Measurements from ENCODE around the gene AGBL1. TPM values are rescaled to one million over a fixed set of nuclear protein-coding genes. Genes with fewer than 3 reads are reported as not detected.

The AGBL1 gene
- total RNA-seq, 3 donors from 2014 or later: 0.10 to 0.32 TPM; not detected in 1

DNA sequence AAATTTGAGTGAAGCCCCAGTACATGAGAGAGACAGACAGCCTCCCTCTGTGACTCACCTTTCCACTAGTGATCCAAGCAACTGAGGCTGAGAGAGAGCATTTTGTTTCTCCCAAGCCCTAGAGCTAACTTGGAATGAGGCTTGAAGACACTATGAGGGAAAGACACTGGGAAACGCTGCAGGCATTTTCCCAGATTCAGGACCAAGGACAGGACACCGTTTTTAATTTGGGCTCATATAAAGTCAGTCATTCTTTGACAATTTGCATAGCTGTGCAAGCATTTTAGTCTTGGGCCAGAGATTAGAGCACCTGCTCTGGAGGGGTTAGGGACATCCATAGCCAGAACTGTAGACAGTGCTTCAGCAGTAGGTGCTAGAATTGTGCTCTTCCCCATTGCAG is 249.0 kb downstream of the AGBL1 start:
- Histone ChIP-seq H3K4me1 (ENCODE audit: low read depth) (no peaks in the 10 kb centered on the region), H3K36me3 (ENCODE audit: low read depth) (no peaks in the 10 kb centered on the region), H3K4me3 (no peak overlapping the region), H3K9me3 (peaks cover 24% of the 10 kb centered on the region)
- DNase-seq (no peak), ATAC-seq (no peak)
- intact Hi-C loops (cut with DNase I, micrococcal nuclease): no loop called here
- TF ChIP-seq, protein P1, sequence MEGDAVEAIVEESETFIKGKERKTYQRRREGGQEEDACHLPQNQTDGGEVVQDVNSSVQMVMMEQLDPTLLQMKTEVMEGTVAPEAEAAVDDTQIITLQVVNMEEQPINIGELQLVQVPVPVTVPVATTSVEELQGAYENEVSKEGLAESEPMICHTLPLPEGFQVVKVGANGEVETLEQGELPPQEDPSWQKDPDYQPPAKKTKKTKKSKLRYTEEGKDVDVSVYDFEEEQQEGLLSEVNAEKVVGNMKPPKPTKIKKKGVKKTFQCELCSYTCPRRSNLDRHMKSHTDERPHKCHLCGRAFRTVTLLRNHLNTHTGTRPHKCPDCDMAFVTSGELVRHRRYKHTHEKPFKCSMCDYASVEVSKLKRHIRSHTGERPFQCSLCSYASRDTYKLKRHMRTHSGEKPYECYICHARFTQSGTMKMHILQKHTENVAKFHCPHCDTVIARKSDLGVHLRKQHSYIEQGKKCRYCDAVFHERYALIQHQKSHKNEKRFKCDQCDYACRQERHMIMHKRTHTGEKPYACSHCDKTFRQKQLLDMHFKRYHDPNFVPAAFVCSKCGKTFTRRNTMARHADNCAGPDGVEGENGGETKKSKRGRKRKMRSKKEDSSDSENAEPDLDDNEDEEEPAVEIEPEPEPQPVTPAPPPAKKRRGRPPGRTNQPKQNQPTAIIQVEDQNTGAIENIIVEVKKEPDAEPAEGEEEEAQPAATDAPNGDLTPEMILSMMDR (IDR thresholded peaks at IDR 0.05): no peak

DNA sequence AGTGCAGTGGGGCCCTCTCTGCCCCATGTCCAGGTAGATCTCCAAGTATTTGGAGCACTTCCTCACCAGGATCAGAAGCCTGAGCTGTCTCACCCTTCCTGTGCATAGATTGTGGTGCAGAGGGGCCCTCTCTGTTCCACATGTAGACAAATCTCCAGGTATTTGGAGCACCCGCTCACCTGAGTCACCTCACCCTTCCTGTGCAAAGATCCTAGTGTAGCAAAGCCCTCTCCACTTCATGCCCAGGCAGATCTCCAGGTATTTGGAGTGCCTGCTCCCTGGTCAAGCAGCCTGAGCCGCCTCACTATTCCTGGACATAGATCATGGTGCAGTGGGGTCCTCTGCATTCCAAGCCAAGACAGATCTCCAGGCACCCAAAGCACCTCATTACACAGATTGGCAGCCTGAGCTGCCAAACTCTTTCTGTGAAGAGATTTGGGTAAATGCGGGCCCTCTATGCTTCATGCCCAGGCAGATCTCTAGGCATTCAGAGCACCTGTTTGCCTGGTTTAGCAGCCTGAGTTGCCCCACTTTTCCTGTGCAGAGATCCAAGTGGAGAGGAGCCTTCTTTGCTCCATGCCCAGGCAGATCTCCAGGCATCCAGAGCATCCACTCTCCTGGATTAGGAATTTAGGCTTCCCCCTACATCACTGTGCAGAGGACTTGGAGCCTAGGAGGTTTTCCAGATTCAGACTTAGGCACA is 249.8 kb downstream of the AGBL1 start:
- Histone ChIP-seq H3K36me3 (ENCODE audit: low read depth) (no peaks in the 10 kb centered on the region), H3K9me3 (peaks cover 24% of the 10 kb centered on the region), H3K4me3 (no peak overlapping the region), H3K4me1 (ENCODE audit: low read depth) (no peaks in the 10 kb centered on the region)
- no peak for ATAC-seq
- intact Hi-C loops (cut with DNase I, micrococcal nuclease): no loop called here
- no peak for DNase-seq
- TF ChIP-seq, protein P1 (IDR thresholded peaks at IDR 0.05): no peak

DNA sequence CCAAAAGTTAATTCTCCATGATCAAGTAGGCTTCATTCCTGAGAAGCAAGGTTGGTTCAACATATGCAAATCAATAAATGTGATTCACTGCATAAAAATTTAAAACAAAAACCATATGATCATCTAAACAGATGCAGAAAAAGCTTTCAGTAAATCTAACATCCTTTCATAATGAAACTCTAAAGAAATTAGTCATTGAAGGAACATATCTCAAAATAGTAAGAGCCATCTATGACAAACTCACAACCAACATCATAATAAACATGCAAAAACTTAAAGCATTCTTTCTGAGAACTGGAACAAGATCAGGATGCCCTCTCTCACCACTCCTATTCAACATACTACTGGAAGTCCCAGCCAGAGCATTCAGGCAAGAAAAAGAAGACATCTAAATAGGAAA is 254.1 kb downstream of the AGBL1 start:
- TF ChIP-seq, protein P1 (IDR thresholded peaks at IDR 0.05): no peak
- DNase-seq: no peak
- ATAC-seq: no peak
- intact Hi-C loops (cut with DNase I, micrococcal nuclease): no loop called here
- Histone ChIP-seq H3K36me3 (ENCODE audit: low read depth) (no peaks in the 10 kb centered on the region), H3K9me3 (peaks cover 24% of the 10 kb centered on the region), H3K4me1 (ENCODE audit: low read depth) (no peaks in the 10 kb centered on the region), H3K4me3 (no peak overlapping the region)

- H3K4me1 ChIP-seq (ENCODE audit: low read depth): no peaks in the 10 kb centered on the region
- no peaks in the 10 kb centered on the region for H3K36me3 ChIP-seq (ENCODE audit: low read depth)
- ATAC-seq (no peak), DNase-seq (no peak)
- no peak overlapping the region for H3K4me3 ChIP-seq
- H3K9me3 ChIP-seq: peaks cover 4% of the 10 kb centered on the region
- intact Hi-C loops (cut with DNase I, micrococcal nuclease): no loop called here
- TF ChIP-seq, protein P1 (IDR thresholded peaks at IDR 0.05): no peak
These were observed 256.5 kb downstream of the AGBL1 start for GRCh38 chr15:86336051-86336788.

- Histone ChIP-seq H3K9me3 (no peaks in the 10 kb centered on the region), H3K36me3 (ENCODE audit: low read depth) (no peaks in the 10 kb centered on the region), H3K4me1 (ENCODE audit: low read depth) (no peaks in the 10 kb centered on the region), H3K4me3 (no peak overlapping the region)
- ATAC-seq: no peak
- intact Hi-C loops (cut with DNase I, micrococcal nuclease): no loop called here
- no peak for DNase-seq
- TF ChIP-seq, protein P1 (IDR thresholded peaks at IDR 0.05): no peak
These were observed 257.4 kb downstream of the AGBL1 start for GRCh38 chr15:86337071-86337470.

Data from mucosa of descending colon (tissue), 3 donors.